Hematopoietic multipotent progenitor cell treated with erythropoietin and hydrocortisone succinate and interleukin-3 and kit ligand, for 8 days (in vitro differentiated cells): ENCODE data around the gene UGT1A9.
"Not testable (repeated sequence)": the region's sequence is repeated elsewhere in the genome, so short reads cannot be mapped to it uniquely, and the experiment has no call there.

ENCODE experiments used
- DNase-seq: peaks from one replicate; pipeline ENCODE4 v3.0.0-alpha.2; 2015

Gene UGT1A9

DNA sequence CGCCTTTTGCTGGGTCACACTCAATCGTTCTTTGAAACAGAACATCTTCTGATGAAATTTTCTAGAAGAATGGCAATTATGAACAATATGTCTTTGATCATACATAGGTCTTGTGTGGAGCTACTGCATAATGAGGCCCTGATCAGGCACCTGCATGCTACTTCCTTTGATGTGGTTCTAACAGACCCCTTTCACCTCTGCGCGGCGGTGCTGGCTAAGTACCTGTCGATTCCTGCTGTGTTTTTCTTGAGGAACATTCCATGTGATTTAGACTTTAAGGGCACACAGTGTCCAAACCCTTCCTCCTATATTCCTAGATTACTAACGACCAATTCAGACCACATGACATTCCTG is 41.5 kb downstream of the UGT1A9 start:
- no peak for DNase-seq

DNA sequence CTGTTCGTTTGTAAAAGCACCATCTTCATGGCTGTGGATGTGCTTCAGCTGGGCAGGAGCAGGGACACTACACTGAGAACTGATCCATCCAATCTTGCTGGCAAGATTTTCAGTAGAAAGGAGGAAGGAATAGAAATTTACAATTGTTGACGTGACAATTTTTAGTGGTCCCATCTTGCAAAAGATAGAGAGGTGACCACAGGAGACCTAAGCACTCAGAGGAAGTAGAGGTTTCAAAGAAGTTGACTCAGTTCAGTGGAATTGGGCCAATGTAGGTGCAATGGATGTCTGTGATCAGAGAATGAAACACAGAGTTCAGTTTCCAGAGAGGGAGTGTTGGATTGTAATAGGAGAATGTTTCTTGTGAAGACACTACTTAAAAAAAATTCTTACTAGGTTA is 42.4 kb downstream of the UGT1A9 start:
- no peak for DNase-seq

DNA sequence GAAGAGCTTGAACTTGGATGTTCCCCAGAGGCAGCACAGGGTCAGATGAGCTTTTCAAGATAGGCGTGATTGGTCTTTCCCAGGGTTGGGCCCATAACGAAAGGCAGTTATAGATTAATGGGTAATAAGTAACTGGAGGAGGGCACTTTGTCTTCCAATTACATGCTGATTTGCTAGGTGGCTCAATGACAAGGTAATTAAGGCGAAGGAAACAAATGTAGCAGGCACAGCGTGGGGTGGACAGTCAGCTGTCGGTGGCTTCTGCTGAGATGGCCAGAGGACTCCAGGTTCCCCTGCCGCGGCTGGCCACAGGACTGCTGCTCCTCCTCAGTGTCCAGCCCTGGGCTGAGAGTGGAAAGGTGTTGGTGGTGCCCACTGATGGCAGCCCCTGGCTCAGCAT is 46.9 kb downstream of the UGT1A9 start, which contains the start of gene UGT1A4:
Gene UGT1A4 (plus strand): TSS at position 185 of the 400 bp plus-strand sequence. CDS start 85 bp downstream, at position 270.
- DNase-seq, result no peak

DNA sequence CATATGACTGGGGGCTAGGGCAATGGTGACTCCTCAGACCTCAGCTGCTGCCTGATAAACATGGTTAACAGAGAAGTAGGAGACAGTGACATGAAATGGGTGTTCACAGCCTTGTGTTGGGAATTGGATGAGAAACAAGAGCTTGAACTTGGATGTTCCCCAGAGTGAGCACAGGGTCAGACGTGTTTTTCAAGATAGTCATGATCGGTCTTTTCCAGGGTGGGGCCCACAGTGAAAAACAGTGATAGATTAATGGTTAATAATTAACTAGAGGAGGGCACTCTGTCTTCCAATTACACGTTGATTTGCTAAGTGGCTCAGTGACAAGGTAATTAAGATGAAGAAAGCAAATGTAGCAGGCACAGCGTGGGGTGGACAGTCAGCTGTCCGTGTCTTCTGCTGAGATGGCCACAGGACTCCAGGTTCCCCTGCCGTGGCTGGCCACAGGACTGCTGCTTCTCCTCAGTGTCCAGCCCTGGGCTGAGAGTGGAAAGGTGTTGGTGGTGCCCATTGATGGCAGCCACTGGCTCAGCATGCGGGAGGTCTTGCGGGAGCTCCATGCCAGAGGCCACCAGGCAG is 57.1 kb downstream of the UGT1A9 start, which contains the start of gene UGT1A3:
Gene UGT1A3 (plus strand): TSS at position 320 of the 579 bp plus-strand sequence. CDS start 85 bp downstream, at position 405.
- DNase-seq, result no peak

DNA sequence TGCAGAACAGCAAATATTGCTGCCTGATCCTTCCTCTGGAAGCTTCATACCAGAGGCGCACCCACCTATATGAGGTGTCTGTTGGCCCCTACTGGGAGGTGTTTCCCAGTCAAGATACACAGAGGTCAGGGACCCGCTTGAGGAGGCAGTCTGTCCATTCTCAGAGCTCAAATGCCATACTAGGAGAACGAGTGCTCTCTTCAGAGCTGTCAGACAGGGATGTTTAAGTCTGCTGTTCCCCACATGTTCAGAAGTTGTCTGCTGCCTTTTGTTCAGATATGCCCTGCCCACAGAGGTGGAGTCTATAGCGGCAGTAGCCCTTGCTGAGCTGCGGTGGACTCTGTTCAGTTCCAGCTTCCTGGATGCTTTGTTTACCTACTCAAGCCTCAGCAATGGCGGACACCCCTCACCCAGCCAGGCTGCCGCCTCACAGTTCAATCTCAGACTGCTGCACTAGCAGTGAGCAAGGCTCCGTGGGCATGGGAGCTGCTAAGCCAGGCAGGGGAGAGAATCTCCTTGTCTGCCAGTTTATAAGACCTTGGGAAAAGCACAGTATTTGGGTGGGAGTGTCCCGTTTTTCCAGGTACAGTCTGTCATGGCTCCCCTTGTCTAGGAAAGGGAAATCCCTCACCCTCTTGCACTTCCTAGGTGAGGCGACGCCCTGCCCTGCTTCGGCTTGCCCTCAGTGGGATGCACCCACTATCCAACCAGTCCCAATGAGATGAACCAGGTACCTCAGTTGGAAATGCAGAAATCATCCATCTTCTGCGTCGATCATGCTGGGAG is 65.4 kb downstream of the UGT1A9 start:
- DNase-seq, result not testable (repeated sequence)

DNA sequence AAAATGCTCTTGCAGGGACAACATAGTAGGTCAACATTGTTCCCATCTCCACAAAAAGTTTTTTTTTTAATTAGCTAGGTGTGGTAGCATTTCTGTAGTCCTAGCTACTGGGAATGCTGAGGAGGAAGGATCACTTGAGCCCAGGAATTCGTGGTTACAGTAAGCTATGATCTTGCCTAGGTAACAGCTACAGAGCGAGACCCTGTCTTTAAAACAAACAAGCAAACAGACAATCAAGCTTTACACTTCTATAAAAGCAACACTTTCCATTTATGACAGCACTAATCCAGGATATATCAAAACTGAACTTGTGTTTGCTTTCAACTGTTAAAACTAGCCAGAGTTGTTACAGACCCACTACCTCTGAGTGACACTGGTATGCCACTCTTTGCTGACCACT is 69.2 kb downstream of the UGT1A9 start:
- no peak for DNase-seq

DNA sequence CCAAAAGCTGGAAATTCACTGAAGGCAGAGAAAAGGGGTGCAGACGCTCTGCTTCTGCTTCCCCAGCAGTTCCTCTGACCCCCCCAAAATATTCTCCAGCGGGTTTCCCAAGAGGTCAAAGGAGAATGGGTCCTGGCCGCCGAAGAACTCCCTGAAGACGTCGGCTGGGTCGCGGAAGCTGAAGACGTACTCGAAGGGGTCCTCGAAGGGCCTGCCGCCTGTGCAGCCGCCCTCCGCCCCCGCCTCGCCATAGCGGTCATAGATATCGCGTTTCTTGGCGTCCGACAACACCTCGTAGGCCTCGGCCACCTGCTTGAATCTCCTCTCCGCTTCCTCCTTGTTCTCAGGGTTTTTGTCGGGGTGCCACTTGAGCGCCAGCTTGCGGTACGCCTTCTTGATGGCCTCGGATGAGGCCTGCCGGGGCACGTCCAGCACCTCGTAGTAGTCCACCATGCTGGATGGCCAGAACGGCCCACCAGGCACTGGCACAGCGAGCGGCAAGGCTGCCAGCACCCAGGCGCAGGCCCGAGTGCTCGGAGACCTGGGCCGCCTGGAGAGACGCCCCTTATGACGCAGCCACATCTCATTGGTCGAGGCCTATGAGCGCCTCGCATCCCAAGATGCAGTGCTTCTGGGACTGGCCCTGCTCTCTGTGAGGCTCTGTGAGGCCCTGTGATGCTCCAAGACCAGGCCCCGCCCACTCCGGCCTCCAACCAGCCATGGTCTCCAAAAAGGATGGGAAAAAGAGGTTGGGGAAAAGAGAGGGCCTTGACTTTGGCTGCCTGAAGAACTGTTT is 72.0 kb downstream of the UGT1A9 start:
- DNase-seq, result no peak

DNA sequence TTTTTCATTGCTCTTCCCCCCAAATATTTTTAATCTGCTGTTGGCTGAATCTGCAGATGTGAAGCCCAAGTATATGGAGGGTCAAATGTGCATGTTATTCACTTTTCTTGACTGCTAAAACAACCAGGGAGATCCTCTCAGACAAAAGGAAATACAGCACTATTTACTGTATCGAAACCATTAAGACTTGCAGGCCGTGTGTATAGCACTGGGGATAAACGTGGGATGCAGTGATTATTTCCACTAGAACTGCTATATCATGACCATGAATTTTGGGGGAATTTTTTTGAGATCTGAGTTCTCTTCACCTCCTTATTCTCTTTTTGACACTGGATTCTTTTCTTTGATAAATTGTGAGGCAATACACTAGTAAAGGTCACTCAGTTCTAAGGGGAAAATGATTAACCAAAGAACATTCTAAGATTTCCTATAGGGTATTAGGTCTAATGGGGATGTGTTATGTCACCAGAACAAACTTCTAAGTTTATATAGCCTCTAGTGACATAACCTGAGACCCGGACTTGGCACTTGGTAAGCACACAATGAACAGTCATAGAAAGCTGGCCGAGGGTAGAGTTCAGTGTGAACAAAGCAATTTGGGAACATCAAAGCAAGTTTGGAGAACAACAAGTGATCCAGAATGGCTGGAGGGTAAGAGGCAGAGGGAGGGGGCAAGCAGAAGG is 73.5 kb downstream of the UGT1A9 start:
- DNase-seq, result no peak

DNA sequence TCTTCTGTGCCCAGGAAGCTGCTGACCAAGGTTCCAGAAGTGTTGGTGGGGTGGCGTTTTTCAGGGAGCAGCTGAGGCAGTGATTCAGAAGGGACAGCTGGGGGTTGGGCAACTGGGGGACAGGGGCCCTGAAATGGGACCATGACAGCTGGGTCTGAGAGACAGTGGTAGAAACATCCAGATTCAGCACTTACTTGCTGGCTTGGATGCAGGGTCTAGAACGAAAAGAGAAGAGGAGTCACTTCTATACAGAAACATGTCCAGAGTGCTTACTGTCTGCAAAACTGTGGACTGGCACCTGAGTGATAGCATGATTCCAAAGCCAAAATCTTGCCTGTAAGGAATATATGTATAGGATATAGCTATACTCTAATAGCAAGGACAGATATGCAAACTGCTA is 74.1 kb downstream of the UGT1A9 start:
- not testable (repeated sequence) for DNase-seq

DNA sequence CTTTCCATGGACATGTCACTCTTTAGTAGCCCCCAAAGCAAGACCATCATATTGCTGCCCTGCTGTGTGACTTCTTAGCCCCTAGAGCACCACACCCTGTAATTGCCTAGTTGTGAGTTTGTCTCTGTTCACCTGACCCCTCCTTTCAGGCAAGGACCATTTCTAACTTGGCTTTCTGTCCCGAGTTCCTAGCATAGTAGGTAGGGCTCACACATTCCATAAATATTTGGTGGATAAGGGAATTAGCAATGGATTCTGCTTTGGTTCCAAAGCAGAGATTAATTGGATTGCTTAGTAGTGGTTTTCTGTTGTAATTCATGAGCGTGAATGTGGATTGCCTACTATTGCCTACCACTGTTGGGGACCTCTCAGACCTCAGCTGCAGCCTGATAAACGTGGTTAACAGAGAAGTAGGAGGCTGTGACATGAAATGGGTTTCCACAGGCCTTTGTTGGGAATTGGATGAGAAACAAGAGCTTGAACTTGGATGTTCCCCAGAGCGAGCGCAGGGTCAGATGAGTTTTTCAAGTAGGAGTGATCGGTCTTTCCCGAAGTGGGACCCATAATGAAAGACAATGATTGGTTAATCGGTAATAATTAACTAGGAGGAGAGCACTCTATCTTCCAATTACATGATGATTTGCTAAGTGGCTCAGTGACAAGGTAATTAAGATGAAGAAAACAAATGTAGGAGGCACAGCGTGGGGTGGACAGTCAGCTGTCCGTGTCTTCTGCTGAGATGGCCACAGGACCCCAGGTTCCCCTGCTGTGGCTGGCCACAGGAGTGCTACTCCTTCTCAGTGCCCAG is 75.0 kb downstream of the UGT1A9 start:
- DNase-seq, result no peak

DNA sequence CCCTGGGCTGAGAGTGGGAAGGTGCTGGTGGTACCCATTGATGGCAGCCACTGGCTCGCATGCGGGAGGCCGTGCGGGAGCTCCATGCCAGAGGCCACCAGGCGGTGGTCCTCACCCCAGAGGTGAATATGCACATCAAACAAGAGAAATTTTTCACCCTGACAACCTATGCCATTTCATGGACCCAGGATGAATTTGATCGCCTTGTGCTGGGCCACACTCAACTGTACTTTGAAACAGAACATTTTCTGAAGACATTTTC is 75.5 kb downstream of the UGT1A9 start:
- no peak for DNase-seq

DNA sequence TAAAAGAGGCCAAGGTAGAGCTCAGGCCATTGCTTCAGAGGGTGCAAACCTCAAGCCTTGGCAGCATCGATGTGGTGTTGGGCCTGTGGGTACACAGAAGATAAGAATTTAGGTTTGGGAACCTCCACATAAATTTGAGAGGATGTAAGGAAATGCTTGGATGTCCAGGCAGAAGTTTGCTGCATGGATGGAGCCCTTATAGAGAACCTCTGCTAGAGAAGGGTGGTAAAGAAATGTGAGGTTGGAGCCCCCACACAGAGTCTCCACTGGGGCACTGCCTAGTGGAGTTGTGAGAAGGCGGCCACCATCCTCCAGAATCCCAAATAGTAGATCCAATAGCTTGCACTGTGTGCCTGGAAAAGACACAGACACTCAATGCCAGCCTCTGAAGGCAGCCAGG is 79.0 kb downstream of the UGT1A9 start:
- not testable (repeated sequence) for DNase-seq

DNA sequence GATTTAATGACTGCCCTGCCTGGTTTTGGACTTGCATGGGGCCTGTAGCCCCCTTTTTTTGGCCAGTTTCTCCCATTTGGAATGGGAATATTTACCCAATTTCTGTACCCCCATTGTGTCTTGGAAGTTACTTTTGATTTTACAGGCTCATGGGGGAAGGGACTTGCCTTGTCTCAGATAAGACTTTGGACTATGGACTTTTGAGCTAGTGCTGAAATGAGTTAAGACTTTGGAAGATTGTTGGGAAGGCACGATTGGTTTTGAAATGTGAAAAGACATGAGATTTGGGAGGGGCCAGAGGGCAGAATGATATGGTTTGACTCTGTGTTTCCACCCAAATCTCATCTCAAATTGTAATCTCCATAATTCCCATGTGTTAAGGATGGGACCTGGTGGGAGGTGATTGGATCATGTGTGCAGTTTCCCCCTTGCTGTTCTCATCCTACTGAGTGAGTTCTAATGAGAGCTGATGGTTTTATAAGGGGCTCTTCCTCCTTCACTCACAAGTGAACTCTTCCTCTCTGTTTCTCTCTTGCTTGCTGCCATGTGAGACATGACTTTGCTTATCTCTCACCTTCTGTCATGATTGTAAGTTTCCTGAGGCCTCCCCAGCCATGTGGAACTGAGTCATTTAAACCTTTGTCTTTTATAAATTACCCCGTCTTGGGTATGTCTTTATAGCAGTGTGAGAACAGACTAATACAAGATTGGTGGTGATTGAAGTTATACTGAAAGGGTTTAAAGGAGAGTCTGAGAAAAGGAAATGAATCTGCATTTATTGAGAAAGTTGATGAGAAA is 79.7 kb downstream of the UGT1A9 start:
- DNase-seq, result not testable (repeated sequence)

DNA sequence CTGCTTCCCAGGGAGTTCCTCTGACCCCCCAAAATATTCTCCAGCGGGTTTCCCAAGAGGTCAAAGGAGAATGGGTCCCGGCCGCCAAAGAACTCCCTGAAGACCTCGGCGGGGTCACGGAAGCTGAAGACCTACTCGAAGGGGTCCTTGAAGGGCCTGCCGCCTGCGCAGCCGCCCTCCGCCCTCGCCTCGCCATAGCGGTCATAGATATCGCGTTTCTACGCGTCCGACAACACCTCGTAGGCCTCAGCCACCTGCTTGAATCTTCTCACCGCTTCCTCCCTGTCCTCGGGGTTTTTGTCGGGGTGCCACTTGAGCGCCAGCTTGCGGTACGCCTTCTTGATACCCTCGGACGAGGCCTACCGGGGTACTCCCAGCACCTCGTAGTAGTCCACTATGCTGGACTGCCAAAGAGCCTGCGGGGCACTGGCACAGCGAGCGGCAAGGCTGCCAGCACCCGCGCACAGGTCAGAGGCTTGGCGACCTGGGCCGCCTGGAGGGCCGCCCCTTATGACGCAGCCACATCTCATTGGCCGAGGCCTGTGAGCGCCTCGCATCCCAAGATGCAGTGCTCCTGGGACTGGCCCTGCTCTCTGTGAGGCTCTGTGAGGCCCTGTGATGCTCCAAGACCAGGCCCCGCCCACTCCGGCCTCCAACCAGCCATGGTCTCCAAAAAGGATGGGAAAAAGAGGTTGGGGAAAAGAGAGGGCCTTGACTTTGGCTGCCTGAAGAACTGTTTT is 83.3 kb downstream of the UGT1A9 start:
- no peak for DNase-seq

DNA sequence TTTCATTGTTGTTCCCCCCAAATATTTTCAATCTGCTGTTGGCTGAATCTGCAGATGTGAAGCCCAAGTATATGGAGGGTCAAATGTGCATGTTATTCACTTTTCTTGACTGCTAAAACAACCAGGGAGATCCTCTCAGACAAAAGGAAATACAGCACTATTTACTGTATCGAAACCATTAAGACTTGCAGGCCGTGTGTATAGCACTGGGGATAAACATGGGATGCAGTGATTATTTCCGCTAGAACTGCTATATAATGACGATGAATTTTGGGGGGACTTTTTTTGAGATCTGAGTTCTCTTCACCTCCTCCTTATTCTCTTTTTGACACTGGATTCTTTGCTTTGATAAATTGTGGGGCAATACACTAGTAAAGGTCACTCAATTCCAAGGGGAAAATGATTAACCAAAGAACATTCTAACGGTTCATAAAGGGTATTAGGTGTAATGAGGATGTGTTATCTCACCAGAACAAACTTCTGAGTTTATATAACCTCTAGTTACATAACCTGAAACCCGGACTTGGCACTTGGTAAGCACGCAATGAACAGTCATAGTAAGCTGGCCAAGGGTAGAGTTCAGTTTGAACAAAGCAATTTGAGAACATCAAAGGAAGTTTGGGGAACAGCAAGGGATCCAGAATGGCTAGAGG is 84.9 kb downstream of the UGT1A9 start:
- DNase-seq, result no peak

DNA sequence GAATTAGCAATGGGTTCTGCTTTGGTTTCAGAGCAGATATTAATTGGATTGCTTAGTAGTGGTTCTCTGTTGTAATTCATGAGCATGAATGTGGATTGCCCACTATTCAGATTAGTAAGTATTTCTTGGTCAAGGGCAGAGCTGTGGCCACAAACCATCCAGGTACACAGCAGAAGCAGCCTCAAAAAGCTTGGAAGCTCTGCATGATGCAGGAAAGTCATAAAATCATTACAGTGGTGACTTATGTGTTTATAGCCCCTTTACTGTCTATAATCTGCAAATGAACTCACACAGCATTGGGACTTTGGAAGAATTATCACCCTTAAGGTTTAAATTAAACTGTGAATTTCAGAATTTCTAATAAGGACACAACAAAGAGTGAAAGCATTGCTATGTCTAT is 86.4 kb downstream of the UGT1A9 start:
- DNase-seq, result no peak

DNA sequence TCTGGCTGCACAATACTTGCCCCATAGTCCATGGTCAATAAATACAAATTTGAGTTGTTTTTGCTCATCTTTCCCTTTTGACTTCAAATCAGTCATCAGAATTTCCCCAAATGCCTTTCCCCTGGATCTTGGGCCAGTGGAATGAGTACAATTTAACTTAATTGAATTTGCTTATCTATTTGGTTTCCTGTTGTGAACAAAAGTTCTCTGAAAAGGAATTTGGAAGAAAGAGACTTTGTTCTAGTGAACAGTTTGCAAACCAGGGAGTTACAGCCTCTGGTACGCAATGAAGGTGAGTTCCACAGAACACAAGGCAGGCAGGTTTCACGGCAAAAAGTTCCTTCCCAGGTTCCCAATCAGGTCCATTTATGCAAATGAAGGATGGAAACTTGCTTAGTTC is 87.2 kb downstream of the UGT1A9 start:
- DNase-seq, result no peak

DNA sequence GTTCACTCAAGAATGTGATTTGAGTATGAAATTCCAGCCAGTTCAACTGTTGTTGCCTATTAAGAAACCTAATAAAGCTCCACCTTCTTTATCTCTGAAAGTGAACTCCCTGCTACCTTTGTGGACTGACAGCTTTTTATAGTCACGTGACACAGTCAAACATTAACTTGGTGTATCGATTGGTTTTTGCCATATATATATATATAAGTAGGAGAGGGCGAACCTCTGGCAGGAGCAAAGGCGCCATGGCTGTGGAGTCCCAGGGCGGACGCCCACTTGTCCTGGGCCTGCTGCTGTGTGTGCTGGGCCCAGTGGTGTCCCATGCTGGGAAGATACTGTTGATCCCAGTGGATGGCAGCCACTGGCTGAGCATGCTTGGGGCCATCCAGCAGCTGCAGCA is 88.3 kb downstream of the UGT1A9 start, which contains the start of gene UGT1A1:
Gene UGT1A1 (plus strand): TSS at position 228 of the 400 bp plus-strand sequence. CDS start 18 bp downstream, at position 246.
- no peak for DNase-seq

DNA sequence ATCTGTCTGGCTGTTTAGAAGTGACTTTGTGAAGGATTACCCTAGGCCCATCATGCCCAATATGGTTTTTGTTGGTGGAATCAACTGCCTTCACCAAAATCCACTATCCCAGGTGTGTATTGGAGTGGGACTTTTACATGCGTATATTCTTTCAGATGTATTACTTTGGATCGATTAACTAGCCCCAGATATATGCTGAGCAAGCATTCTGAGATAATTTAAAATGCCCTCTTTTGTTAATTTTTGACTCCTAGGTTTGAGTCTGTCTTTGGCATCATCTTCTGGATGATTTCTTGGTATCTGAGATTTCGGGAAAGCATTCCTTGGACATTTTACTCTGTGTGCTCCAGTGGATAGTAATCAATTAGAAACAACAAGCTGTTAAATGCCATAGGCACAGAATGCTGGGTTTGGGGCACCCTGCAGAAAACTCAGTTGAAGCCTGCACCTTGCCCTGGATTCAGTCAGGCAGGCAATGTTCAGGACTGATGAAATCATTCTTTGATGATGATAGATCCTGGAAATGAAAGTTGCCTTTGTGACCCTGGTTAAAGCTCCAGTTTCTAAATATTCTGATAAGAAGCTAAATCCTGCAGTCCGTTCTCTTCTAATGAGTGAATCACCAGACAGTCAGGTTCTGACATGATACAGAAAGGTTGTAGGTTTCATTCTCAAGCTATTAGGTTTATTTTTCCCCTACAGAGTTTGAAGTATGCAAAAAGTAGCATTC is 89.5 kb downstream of the UGT1A9 start:
- DNase-seq, result no peak

DNA sequence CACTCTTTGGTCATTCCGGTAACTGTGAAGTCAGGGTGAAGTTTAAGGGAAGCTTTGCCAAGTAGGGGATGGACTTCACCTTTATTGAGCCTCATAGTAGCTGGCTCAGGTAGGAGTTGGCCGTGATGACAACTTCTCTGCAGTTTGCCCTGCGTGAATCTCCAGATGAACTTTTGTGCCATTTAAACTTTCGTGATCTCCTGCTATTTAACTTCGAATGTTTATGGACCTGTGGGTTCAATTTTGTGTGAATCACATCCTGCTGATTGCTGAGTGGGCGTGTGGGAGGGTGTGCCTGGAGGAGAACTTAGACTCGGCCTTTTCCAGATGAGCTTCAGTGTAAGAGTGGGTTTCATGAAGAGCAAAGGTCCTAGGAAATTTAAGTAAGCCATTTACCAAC is 92.6 kb downstream of the UGT1A9 start:
- no peak for DNase-seq
